Transverse colon (tissue), 4 donors: ENCODE data around the gene PTPN20.
"Not testable (repeated sequence)": the region's sequence is repeated elsewhere in the genome, so short reads cannot be mapped to it uniquely, and the experiment has no call there.

ENCODE experiments used
- CTCF ChIP-seq, 5 experiments: fragments of 200-600 bp in 3 of 5; fragments of 450-650 bp in 2 of 5; sonication (generic) in 3 of 5; IDR thresholded peaks; 1 replicate in 2 of 5; 2 replicates in 3 of 5; pipeline ENCODE4 v1.5.1; 2016 to 2017; ENCODE audit warnings: antibody characterized with exemption in 5 of 5, inconsistent platforms in 3 of 5, mild to moderate bottlenecking in 2 of 5, moderate library complexity in 1 of 5
- EP300 ChIP-seq: sonication (generic); formaldehyde crosslinking; IDR thresholded peaks from one replicate; pipeline ENCODE4 v1.6.1; 2017; ENCODE audit warnings: antibody characterized with exemption, low read depth
- POLR2A ChIP-seq: fragments of 450-650 bp; IDR thresholded peaks from one replicate; pipeline ENCODE4 v1.6.1; 2016; ENCODE audit warnings: antibody characterized with exemption, mild to moderate bottlenecking, moderate library complexity
- POLR2AphosphoS5 ChIP-seq, 3 donors: sonication (generic); formaldehyde crosslinking; IDR thresholded peaks; one replicate each; pipeline ENCODE4 v1.6.1; 2016; ENCODE audit warnings: antibody characterized with exemption in 3 of 3

- TF ChIP-seq POLR2AphosphoS5 (IDR thresholded peaks at IDR 0.05); POLR2A; CTCF (IDR thresholded peaks at IDR 0.05); EP300: not testable (repeated sequence)
Measured at GRCh38 chr10:46896762-46897692, 14.2 kb upstream of the PTPN20 start.
